GM19452 (cell line): Measurements from ENCODE around the gene SH3RF3.

ENCODE experiments used
- ATAC-seq: cut with Tn5 transposase; IDR thresholded peaks from one replicate; pipeline ENCODE4 v1.9.1; 2021; ENCODE audit not compliant: unreplicated experiment

Gene SH3RF3

GRCh38 chr2:109371481-109372170 lies 242.6 kb downstream of the SH3RF3 start:
- ATAC-seq = no peak

- no peak for ATAC-seq
These were observed 243.2 kb downstream of the SH3RF3 start for GRCh38 chr2:109372171-109372568.

- ATAC-seq = no peak
These were observed 243.6 kb downstream of the SH3RF3 start for GRCh38 chr2:109372614-109373013.

GRCh38 chr2:109373791-109374547 lies 245.0 kb downstream of the SH3RF3 start:
- no peak for ATAC-seq

GRCh38 chr2:109374548-109375130 lies 245.6 kb downstream of the SH3RF3 start:
- no peak for ATAC-seq

- ATAC-seq = no peak
These were observed 246.1 kb downstream of the SH3RF3 start for GRCh38 chr2:109375131-109375561.

- ATAC-seq = no peak
These were observed 246.7 kb downstream of the SH3RF3 start for GRCh38 chr2:109375656-109376055.

GRCh38 chr2:109376115-109376514 lies 247.1 kb downstream of the SH3RF3 start:
- ATAC-seq = no peak

- ATAC-seq = no peak
These were observed 247.9 kb downstream of the SH3RF3 start for GRCh38 chr2:109376796-109377495.

- no peak for ATAC-seq
These were observed 249.0 kb downstream of the SH3RF3 start for GRCh38 chr2:109377976-109378375.

- ATAC-seq = no peak
These were observed 249.7 kb downstream of the SH3RF3 start for GRCh38 chr2:109378682-109379081.

- no peak for ATAC-seq
These were observed 250.5 kb downstream of the SH3RF3 start for GRCh38 chr2:109379507-109379906.

- ATAC-seq = no peak
These were observed 251.7 kb downstream of the SH3RF3 start for GRCh38 chr2:109380502-109381326.

GRCh38 chr2:109381327-109381820 lies 252.4 kb downstream of the SH3RF3 start:
- no peak for ATAC-seq

GRCh38 chr2:109382226-109382895 lies 253.4 kb downstream of the SH3RF3 start:
- ATAC-seq = no peak

- ATAC-seq = no peak
These were observed 253.9 kb downstream of the SH3RF3 start for GRCh38 chr2:109382951-109383350.

GRCh38 chr2:109383505-109384307 lies 254.7 kb downstream of the SH3RF3 start:
- no peak for ATAC-seq

- ATAC-seq = no peak
These were observed 255.6 kb downstream of the SH3RF3 start for GRCh38 chr2:109384308-109385271.
